ENCODE measurements around the gene PI4KA. TPM values are rescaled to one million over a fixed set of nuclear protein-coding genes. Genes with fewer than 3 reads are reported as not detected.
"Not testable (repeated sequence)": the region's sequence is repeated elsewhere in the genome, so short reads cannot be mapped to it uniquely, and the experiment has no call there.

Gene PI4KA
- total RNA-seq, 6 experiments from 2014 or later = 51.0 to 61.3 (median 57.2) TPM

GRCh38 chr22:20904008-20904979 is 45.7 kb upstream of the PI4KA start:
- H3K4me1 Mint-ChIP-seq (ENCODE audit: low read depth) = peaks cover 26% of the 10 kb centered on the region
- H3K27ac Mint-ChIP-seq = peak overlapping the region; percentile 89
- H3K27me3 Mint-ChIP-seq (ENCODE audit: insufficient read depth) = no peaks in the 10 kb centered on the region; the same call in 1 of the 2 replicates
- DNase-seq = peak; percentile 95
- no peaks in the 10 kb centered on the region for H3K36me3 Mint-ChIP-seq (ENCODE audit: low read depth)
- H3K9me3 Mint-ChIP-seq = no peaks in the 10 kb centered on the region
- peak overlapping the region; percentile 47 for H3K4me3 Mint-ChIP-seq
- no peak for TF ChIP-seq CTCF (IDR thresholded peaks at IDR 0.05)

GRCh38 chr22:20903093-20903492 is 44.5 kb upstream of the PI4KA start:
- Mint-ChIP-seq H3K36me3 (ENCODE audit: low read depth) (no peaks in the 10 kb centered on the region), H3K27me3 (ENCODE audit: insufficient read depth) (no peaks in the 10 kb centered on the region; the same call in 1 of the 2 replicates), H3K4me1 (ENCODE audit: low read depth) (peaks cover 26% of the 10 kb centered on the region), H3K9me3 (no peaks in the 10 kb centered on the region), H3K4me3 (no peak overlapping the region), H3K27ac (no peak overlapping the region)
- no peak for DNase-seq
- TF ChIP-seq CTCF (IDR thresholded peaks at IDR 0.05) = no peak

- not testable (repeated sequence) for H3K4me3 Mint-ChIP-seq; H3K27ac Mint-ChIP-seq; H3K36me3 Mint-ChIP-seq (ENCODE audit: low read depth); H3K27me3 Mint-ChIP-seq (ENCODE audit: insufficient read depth); H3K9me3 Mint-ChIP-seq; DNase-seq
- H3K4me1 Mint-ChIP-seq (ENCODE audit: low read depth) = peaks cover 24% of the 10 kb centered on the region
Observed at GRCh38 chr22:20901093-20902033, 42.8 kb upstream of the PI4KA start.

- no peaks in the 10 kb centered on the region for H3K36me3 Mint-ChIP-seq (ENCODE audit: low read depth)
- no peaks in the 10 kb centered on the region for H3K9me3 Mint-ChIP-seq
- H3K27me3 Mint-ChIP-seq (ENCODE audit: insufficient read depth) = no peaks in the 10 kb centered on the region
- peaks cover 10% of the 10 kb centered on the region for H3K4me1 Mint-ChIP-seq (ENCODE audit: low read depth)
- no peak overlapping the region for H3K27ac Mint-ChIP-seq
- no peak for TF ChIP-seq CTCF (IDR thresholded peaks at IDR 0.05)
- no peak for DNase-seq
- H3K4me3 Mint-ChIP-seq = no peak overlapping the region
Observed at GRCh38 chr22:20899827-20900423, 41.3 kb upstream of the PI4KA start.

- H3K36me3 Mint-ChIP-seq (ENCODE audit: low read depth); H3K27me3 Mint-ChIP-seq (ENCODE audit: insufficient read depth); H3K4me3 Mint-ChIP-seq; DNase-seq; H3K27ac Mint-ChIP-seq; H3K4me1 Mint-ChIP-seq (ENCODE audit: low read depth); H3K9me3 Mint-ChIP-seq: not testable (repeated sequence)
Observed at GRCh38 chr22:20897737-20898136, 39.1 kb upstream of the PI4KA start.

- Mint-ChIP-seq H3K4me1 (ENCODE audit: low read depth) (peaks cover 11% of the 10 kb centered on the region), H3K27ac (no peak overlapping the region), H3K9me3 (no peaks in the 10 kb centered on the region), H3K4me3 (no peak overlapping the region), H3K36me3 (ENCODE audit: low read depth) (peaks cover 16% of the 10 kb centered on the region), H3K27me3 (ENCODE audit: insufficient read depth) (peaks cover 2% of the 10 kb centered on the region; the same call in 1 of the 2 replicates)
- DNase-seq = no peak
- no peak for TF ChIP-seq CTCF (IDR thresholded peaks at IDR 0.05)
Observed at GRCh38 chr22:20890975-20891374, 32.4 kb upstream of the PI4KA start.

Data from HFFc6 (cell line).